Muscle layer of duodenum (tissue), 2 donors: ENCODE measurements around the gene FKBP5.
"Not testable (repeated sequence)": the region's sequence is repeated elsewhere in the genome, so short reads cannot be mapped to it uniquely, and the experiment has no call there.

ENCODE experiments used
- H3K27ac ChIP-seq: one replicate; pipeline ENCODE4 v1.7.0; 2013; ENCODE audit warnings: mild to moderate bottlenecking, low read length
- H3K27me3 ChIP-seq: one replicate; pipeline ENCODE4 v1.7.0; 2013; ENCODE audit warnings: low read depth, mild to moderate bottlenecking, control low read depth, low read length
- H3K36me3 ChIP-seq, 2 donors: one replicate each; pipeline ENCODE4 v1.7.0; 2013; ENCODE audit warnings: low read length in 2 of 2, control low read depth in 1 of 2, mild to moderate bottlenecking in 1 of 2; ENCODE audit not compliant: insufficient read depth in 2 of 2, control insufficient read depth in 1 of 2
- H3K4me1 ChIP-seq, 2 donors: one replicate each; pipeline ENCODE4 v1.7.0; 2013; ENCODE audit warnings: low read length in 2 of 2, mild to moderate bottlenecking in 2 of 2, control low read depth in 1 of 2, moderate library complexity in 1 of 2; ENCODE audit not compliant: insufficient read depth in 2 of 2, control insufficient read depth in 1 of 2
- H3K4me3 ChIP-seq, 2 donors: one replicate each; pipeline ENCODE4 v1.7.0; 2013; ENCODE audit warnings: low read length in 2 of 2, low read depth in 1 of 2, mild to moderate bottlenecking in 1 of 2
- H3K9me3 ChIP-seq, 2 donors: one replicate each; pipeline ENCODE4 v1.7.0; 2013; ENCODE audit warnings: low read length in 2 of 2, control low read depth in 1 of 2, mild to moderate bottlenecking in 1 of 2; ENCODE audit not compliant: control insufficient read depth in 1 of 2
- donor health status: healthy.

The FKBP5 gene

GRCh38 chr6:35673284-35673666 lies 15.4 kb downstream of the FKBP5 start:
- not testable (repeated sequence) for H3K27ac ChIP-seq, H3K9me3 ChIP-seq, H3K4me3 ChIP-seq, H3K27me3 ChIP-seq, H3K36me3 ChIP-seq
- H3K4me1 ChIP-seq: peaks cover 6 to 48% of the 10 kb centered on the region in 2 donors

GRCh38 chr6:35670453-35670852 lies 18.3 kb downstream of the FKBP5 start:
- not testable (repeated sequence) for H3K27ac ChIP-seq, H3K36me3 ChIP-seq
- peaks cover 0 to 42% of the 10 kb centered on the region in 2 donors for H3K4me1 ChIP-seq

GRCh38 chr6:35669451-35670045 lies 19.2 kb downstream of the FKBP5 start:
- no peaks in the 10 kb centered on the region for H3K9me3 ChIP-seq
- H3K27me3 ChIP-seq: no peaks in the 10 kb centered on the region
- H3K4me3 ChIP-seq: peak overlapping the region; percentile 34 to 37
- peaks cover 0 to 43% of the 10 kb centered on the region in 2 donors for H3K4me1 ChIP-seq
- no peaks in the 10 kb centered on the region for H3K36me3 ChIP-seq
- H3K27ac ChIP-seq: peak overlapping the region; percentile 43

More at GRCh38 chr6:35670453-35670852, 18.3 kb downstream of the FKBP5 start:
- not testable (repeated sequence) for H3K27me3 ChIP-seq, H3K4me3 ChIP-seq, H3K9me3 ChIP-seq

- Histone ChIP-seq H3K27ac (peak overlapping the region; percentile 43), H3K4me1 (peaks cover 0 to 47% of the 10 kb centered on the region in 2 donors), H3K36me3 (no peaks in the 10 kb centered on the region), H3K4me3 (peak overlapping the region; percentile 34 to 37), H3K9me3 (no peaks in the 10 kb centered on the region), H3K27me3 (no peaks in the 10 kb centered on the region)
These were observed 19.8 kb downstream of the FKBP5 start for GRCh38 chr6:35668744-35669450.

GRCh38 chr6:35668096-35668495 lies 20.6 kb downstream of the FKBP5 start:
- Histone ChIP-seq H3K4me1 (peaks cover under 1 to 55% of the 10 kb centered on the region in 2 donors), H3K36me3 (no peaks in the 10 kb centered on the region), H3K9me3 (no peaks in the 10 kb centered on the region), H3K27me3 (no peaks in the 10 kb centered on the region), H3K27ac (peak overlapping the region; percentile 51), H3K4me3 (no peak overlapping the region)

GRCh38 chr6:35665573-35665972 lies 23.1 kb downstream of the FKBP5 start:
- no peaks in the 10 kb centered on the region for H3K27me3 ChIP-seq
- no peaks in the 10 kb centered on the region for H3K9me3 ChIP-seq
- H3K36me3 ChIP-seq: no peaks in the 10 kb centered on the region
- no peak overlapping the region for H3K27ac ChIP-seq
- H3K4me3 ChIP-seq: no peak overlapping the region
- H3K4me1 ChIP-seq: peaks cover 3 to 58% of the 10 kb centered on the region in 2 donors

- no peak overlapping the region for H3K4me3 ChIP-seq
- H3K4me1 ChIP-seq: peaks cover 3 to 54% of the 10 kb centered on the region in 2 donors
These were observed 23.8 kb downstream of the FKBP5 start for GRCh38 chr6:35664945-35665344.

GRCh38 chr6:35663447-35664235 lies 25.1 kb downstream of the FKBP5 start:
- Histone ChIP-seq H3K27ac (peak overlapping the region; percentile 12), H3K4me3 (no peak overlapping the region), H3K4me1 (peaks cover 3 to 43% of the 10 kb centered on the region in 2 donors), H3K27me3 (no peaks in the 10 kb centered on the region), H3K36me3 (no peaks in the 10 kb centered on the region), H3K9me3 (no peaks in the 10 kb centered on the region)

More at GRCh38 chr6:35664945-35665344, 23.8 kb downstream of the FKBP5 start:
- no peaks in the 10 kb centered on the region for H3K36me3 ChIP-seq
- H3K27me3 ChIP-seq: no peaks in the 10 kb centered on the region
- H3K27ac ChIP-seq: no peak overlapping the region
- H3K9me3 ChIP-seq: no peaks in the 10 kb centered on the region

- Histone ChIP-seq H3K9me3 (no peaks in the 10 kb centered on the region), H3K4me3 (no peak overlapping the region), H3K36me3 (no peaks in the 10 kb centered on the region), H3K27ac (peak overlapping the region; percentile 12), H3K4me1 (peaks cover 3 to 37% of the 10 kb centered on the region in 2 donors), H3K27me3 (no peaks in the 10 kb centered on the region)
These were observed 25.7 kb downstream of the FKBP5 start for GRCh38 chr6:35662999-35663398.

GRCh38 chr6:35654883-35655282 lies 33.8 kb downstream of the FKBP5 start:
- Histone ChIP-seq H3K4me3 (no peak overlapping the region), H3K36me3 (no peaks in the 10 kb centered on the region), H3K4me1 (peaks cover 0 to 5% of the 10 kb centered on the region in 2 donors)

GRCh38 chr6:35651244-35651643 lies 37.5 kb downstream of the FKBP5 start:
- Histone ChIP-seq H3K27ac (no peak overlapping the region), H3K27me3 (no peaks in the 10 kb centered on the region), H3K4me3 (no peak overlapping the region), H3K36me3 (no peaks in the 10 kb centered on the region), H3K4me1 (peaks cover 0 to 11% of the 10 kb centered on the region in 2 donors), H3K9me3 (no peaks in the 10 kb centered on the region)

More at GRCh38 chr6:35654883-35655282, 33.8 kb downstream of the FKBP5 start:
- Histone ChIP-seq H3K27me3 (no peaks in the 10 kb centered on the region), H3K9me3 (no peaks in the 10 kb centered on the region), H3K27ac (no peak overlapping the region)
